ENCODE data around the gene NEK4. TPM values are rescaled to one million over a fixed set of nuclear protein-coding genes. Genes with fewer than 3 reads are reported as not detected.

The NEK4 gene
- total RNA-seq, 1 experiment from 2014 or later, result 36.2 TPM

DNA sequence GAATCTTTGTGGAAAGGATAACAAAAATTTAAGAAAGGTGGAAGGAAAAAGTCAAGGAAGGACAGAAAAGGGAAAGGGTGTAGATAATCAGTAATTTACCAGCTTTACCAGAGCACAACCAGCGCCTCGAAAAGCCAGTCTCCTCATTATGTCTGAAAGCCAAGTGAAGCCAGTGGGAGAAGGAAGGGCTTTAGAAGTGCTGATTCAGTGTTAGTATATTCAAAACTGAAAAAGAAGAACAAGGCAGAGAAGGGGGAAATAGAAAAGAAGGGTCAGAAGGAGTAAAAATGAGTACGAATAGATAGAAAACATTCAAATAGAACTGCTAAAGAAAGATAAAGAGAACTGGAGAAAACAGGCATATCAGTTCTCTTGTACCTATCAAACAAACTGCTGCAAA is 89.1 kb downstream of the NEK4 start:
- no peak for TF ChIP-seq EZH2phosphoT487 (IDR thresholded peaks at IDR 0.05; ENCODE audit: borderline replicate concordance)
- no peak for TF ChIP-seq EGR1 (IDR thresholded peaks at IDR 0.05; ENCODE audit: low read depth)
- TF ChIP-seq POLR2AphosphoS5 (IDR thresholded peaks at IDR 0.05; ENCODE audit: low read depth, low read length), result no peak
- TF ChIP-seq YY1 (IDR thresholded peaks at IDR 0.05; ENCODE audit: extremely low read depth, insufficient replicate concordance, low read depth, low read length), result no peak
- no peak for TF ChIP-seq SRF (IDR thresholded peaks at IDR 0.05; ENCODE audit: low read depth)
- TF ChIP-seq, protein P1, sequence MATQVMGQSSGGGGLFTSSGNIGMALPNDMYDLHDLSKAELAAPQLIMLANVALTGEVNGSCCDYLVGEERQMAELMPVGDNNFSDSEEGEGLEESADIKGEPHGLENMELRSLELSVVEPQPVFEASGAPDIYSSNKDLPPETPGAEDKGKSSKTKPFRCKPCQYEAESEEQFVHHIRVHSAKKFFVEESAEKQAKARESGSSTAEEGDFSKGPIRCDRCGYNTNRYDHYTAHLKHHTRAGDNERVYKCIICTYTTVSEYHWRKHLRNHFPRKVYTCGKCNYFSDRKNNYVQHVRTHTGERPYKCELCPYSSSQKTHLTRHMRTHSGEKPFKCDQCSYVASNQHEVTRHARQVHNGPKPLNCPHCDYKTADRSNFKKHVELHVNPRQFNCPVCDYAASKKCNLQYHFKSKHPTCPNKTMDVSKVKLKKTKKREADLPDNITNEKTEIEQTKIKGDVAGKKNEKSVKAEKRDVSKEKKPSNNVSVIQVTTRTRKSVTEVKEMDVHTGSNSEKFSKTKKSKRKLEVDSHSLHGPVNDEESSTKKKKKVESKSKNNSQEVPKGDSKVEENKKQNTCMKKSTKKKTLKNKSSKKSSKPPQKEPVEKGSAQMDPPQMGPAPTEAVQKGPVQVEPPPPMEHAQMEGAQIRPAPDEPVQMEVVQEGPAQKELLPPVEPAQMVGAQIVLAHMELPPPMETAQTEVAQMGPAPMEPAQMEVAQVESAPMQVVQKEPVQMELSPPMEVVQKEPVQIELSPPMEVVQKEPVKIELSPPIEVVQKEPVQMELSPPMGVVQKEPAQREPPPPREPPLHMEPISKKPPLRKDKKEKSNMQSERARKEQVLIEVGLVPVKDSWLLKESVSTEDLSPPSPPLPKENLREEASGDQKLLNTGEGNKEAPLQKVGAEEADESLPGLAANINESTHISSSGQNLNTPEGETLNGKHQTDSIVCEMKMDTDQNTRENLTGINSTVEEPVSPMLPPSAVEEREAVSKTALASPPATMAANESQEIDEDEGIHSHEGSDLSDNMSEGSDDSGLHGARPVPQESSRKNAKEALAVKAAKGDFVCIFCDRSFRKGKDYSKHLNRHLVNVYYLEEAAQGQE (IDR thresholded peaks at IDR 0.05; ENCODE audit: low read depth), result no peak
- no peak for TF ChIP-seq ATF3 (IDR thresholded peaks at IDR 0.05)
- TF ChIP-seq CBX3 (IDR thresholded peaks at IDR 0.05; ENCODE audit: low read depth), result no peak
- no peak for TF ChIP-seq SIN3A (IDR thresholded peaks at IDR 0.05; ENCODE audit: low read depth)
- Histone ChIP-seq H3K79me2 (ENCODE audit: insufficient read depth, low read length) (peaks cover 58% of the 10 kb centered on the region), H2AFZ (ENCODE audit: low read depth, low read length, poor library complexity, severe bottlenecking) (no peak overlapping the region), H3K4me2 (ENCODE audit: low read length) (peak overlapping the region; percentile 31; the same call in 1 of the 2 replicates), H3K9ac (ENCODE audit: low read length) (peak overlapping the region; percentile 9; the same call in 1 of the 2 replicates), H3K36me3 (ENCODE audit: control insufficient read depth in 1 of 2, insufficient read depth in 2 of 2, low read length in 2 of 2) (peaks cover 12 to 20% of the 10 kb centered on the region in 2 experiments), H3K9me2 (ENCODE audit: insufficient read depth) (no peaks in the 10 kb centered on the region), H3K9me3 (ENCODE audit: control insufficient read depth in 1 of 2, insufficient read depth in 1 of 2, low read depth in 1 of 2, low read length in 2 of 2) (no peaks in the 10 kb centered on the region), H3K4me1 (ENCODE audit: control insufficient read depth in 1 of 2, insufficient read depth in 2 of 2, low read length in 2 of 2) (peaks cover 8 to 19% of the 10 kb centered on the region in 2 experiments; a peak in 3 of 4 replicates), H4K20me1 (ENCODE audit: insufficient read depth) (no peaks in the 10 kb centered on the region; the same call in 1 of the 2 replicates), H3K27me3 (ENCODE audit: insufficient read depth, low read length) (no peaks in the 10 kb centered on the region), H3K27ac (ENCODE audit: low read depth, low read length) (no peak overlapping the region), H3K4me3 (replicated peaks in 1 of 2; ENCODE audit: low read depth in 1 of 2, low read length in 2 of 2) (no peak overlapping the region)
- intact Hi-C loops (cut with micrococcal nuclease), result no loop called here
- POLR2A ChIA-PET, result no interaction called here
- CTCF ChIA-PET, result no interaction called here
- no TSS peak for BruUV-seq (replicated peaks)
- ATAC-seq, result no peak
- DNase-seq (ENCODE audit: low read depth, low spot score), result no peak
- RAD21 ChIA-PET (ENCODE audit: low non-redundant PET in 1 of 2, low total read pairs in 2 of 2, uncharacterized antibody in 2 of 2, unreplicated experiment in 2 of 2), result no interaction called here
